Measurements from ENCODE around the gene RHBDL1.
A peak's percentile ranks its signal among the peaks of the same experiment; 100 is the strongest.

RHBDL1 gene

DNA sequence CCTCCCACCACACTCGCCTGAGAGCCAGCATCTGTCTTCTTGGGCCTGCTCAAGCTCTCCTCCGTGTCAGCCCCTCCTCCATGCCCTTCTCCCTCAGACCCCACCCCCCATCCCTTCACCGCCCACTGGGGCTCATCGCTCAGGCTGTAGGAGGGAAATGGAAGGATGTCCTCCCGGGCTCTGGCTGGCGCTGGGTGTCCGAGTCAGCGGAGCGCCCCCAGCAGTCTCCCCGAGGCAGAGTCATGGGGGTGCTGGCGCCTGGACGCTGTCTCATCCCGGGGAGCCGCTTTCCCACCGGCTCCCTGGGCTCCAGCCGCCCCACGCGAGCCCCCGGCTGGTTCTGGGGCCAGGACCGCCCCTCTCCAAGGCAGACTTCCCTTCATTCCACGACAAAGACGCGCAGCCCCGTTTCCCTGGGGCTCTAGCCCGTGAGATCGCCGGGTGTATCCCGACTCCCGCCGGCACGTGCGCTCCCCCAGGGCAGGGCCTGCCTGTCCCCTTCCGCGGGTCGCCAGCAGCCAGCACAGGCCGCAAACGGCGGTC lies 45.0 kb downstream of the RHBDL1 start:
- peak overlapping the region; percentile 92 for H3K4me3 ChIP-seq (ENCODE audit: low read depth, low read length)
- TF ChIP-seq, protein P1, sequence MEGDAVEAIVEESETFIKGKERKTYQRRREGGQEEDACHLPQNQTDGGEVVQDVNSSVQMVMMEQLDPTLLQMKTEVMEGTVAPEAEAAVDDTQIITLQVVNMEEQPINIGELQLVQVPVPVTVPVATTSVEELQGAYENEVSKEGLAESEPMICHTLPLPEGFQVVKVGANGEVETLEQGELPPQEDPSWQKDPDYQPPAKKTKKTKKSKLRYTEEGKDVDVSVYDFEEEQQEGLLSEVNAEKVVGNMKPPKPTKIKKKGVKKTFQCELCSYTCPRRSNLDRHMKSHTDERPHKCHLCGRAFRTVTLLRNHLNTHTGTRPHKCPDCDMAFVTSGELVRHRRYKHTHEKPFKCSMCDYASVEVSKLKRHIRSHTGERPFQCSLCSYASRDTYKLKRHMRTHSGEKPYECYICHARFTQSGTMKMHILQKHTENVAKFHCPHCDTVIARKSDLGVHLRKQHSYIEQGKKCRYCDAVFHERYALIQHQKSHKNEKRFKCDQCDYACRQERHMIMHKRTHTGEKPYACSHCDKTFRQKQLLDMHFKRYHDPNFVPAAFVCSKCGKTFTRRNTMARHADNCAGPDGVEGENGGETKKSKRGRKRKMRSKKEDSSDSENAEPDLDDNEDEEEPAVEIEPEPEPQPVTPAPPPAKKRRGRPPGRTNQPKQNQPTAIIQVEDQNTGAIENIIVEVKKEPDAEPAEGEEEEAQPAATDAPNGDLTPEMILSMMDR (IDR thresholded peaks at IDR 0.05; ENCODE audit: borderline replicate concordance, insufficient read depth, low read depth, low read length), result peak; percentile 38; the same call in 1 of the 2 replicates

DNA sequence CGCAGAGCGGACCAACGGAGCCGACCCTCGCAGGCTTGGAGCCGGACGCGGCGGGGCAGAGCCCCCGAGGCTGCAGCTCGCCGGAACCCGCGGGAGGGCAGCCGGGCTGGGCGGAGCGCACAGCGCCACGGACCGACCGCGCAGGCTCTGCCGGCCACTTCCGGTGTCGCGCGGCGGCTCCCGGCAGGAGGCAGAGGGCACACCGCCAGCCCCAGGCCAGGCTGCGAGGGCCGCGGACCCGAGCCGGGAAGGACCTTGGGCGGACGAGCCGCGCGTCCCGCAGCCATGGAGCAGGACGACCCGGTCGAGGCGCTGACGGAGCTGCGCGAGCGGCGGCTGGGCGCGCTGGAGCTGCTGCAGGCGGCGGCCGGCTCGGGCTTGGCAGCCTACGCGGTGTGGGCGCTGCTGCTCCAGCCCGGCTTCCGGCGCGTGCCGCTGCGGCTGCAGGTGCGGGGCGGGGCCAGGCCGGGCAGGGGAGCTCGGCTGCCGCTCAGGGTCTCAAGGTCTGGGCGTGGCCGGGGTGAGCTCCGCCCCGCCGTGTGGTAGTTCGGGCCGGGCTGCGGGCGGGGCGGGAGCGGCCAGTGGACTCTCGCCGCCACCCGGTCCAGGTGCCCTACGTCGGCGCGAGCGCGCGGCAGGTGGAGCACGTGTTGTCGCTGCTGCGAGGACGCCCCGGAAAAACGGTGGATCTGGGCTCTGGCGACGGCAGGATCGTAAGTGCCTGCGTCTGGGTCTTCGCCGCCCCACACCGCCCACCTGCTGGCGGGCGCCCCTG lies 45.7 kb downstream of the RHBDL1 start, which contains the start of gene ANTKMT:
ANTKMT (plus strand) TSS at position 157 of the 775 bp plus-strand sequence; CDS start at position 286, 129 bp downstream.
- peak within 1 kb of the TSS; percentile 92 for H3K4me3 ChIP-seq (ENCODE audit: low read depth, low read length)
- TF ChIP-seq, protein P1 (IDR thresholded peaks at IDR 0.05; ENCODE audit: borderline replicate concordance, insufficient read depth, low read depth, low read length), result 0 out of 2 replicates have a peak, but pooled peaks have one; percentile 2

DNA sequence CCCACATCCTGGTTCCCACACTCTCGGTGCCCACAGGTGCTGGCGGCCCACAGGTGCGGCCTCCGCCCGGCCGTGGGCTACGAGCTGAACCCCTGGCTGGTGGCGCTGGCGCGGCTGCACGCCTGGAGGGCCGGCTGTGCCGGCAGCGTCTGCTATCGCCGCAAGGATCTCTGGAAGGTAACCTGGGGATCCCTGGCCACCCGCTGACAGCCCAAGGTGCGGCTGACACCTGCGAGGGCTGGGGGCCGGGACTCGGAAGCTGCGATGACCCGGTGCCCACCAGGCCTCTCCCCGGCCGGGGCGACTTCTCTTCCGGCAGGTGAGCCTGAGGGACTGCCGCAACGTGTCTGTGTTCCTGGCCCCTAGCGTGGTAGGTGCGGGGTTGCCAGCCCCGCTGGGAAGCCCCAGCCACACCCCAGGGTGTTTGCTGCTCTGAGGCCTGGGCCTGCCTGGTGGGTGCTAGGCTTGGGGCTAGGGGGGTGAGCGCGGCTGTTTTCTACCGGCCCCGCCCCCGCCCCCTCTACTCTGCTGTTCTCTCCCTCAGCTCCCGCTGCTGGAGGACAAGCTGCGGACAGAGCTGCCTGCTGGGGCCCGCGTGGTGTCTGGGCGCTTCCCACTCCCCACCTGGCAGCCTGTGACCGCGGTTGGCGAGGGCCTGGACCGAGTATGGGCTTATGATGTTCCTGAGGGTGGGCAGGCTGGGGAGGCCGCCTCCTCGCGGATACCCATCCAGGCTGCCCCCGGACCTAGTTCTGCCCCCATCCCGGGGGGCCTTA lies 46.5 kb downstream of the RHBDL1 start:
- TF ChIP-seq, protein P1 (IDR thresholded peaks at IDR 0.05; ENCODE audit: borderline replicate concordance, insufficient read depth, low read depth, low read length), result no peak
- H3K4me3 ChIP-seq (ENCODE audit: low read depth, low read length), result peak overlapping the region; percentile 92

DNA sequence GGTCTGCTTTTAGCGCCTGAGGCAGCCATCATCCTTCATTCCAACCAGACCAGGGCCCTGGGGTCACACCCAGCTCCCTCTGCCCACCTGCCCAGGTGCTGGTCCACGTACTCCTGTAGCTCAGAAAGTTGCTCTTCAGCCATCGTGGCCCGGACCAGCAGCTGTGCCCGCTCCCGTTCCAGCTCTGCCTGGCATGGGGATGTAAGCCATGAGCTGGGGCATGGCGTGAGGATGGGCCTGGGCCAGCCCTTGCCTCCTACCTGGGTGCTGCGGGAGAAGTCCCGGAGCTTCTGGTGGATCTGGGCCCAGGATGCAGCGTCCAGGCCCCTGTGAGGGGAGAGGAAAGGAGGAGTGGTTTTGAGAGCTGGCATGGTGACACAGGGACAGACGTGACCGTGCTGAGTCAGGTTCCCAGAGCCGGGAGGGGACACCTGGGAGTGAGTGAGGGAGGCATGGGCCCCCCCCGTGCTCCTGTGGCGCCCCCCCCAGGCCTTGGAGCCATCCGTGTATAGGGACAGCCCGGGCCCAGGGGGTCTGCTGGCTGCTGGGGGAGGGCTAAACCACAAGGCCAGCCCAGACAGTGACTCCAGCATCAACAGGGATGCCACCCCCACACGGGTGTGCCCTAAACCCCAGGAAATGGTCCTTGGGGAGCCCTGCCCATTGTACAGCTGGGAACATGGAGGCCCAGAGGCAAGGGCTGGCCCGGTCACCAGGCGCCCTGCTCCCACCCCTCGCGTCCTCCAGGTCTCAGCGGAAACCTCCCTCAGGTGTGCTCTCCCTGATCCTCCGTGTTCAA lies 47.6 kb downstream of the RHBDL1 start:
- H3K4me3 ChIP-seq (ENCODE audit: low read depth, low read length), result no peak overlapping the region
- TF ChIP-seq, protein P1 (IDR thresholded peaks at IDR 0.05; ENCODE audit: borderline replicate concordance, insufficient read depth, low read depth, low read length), result no peak

DNA sequence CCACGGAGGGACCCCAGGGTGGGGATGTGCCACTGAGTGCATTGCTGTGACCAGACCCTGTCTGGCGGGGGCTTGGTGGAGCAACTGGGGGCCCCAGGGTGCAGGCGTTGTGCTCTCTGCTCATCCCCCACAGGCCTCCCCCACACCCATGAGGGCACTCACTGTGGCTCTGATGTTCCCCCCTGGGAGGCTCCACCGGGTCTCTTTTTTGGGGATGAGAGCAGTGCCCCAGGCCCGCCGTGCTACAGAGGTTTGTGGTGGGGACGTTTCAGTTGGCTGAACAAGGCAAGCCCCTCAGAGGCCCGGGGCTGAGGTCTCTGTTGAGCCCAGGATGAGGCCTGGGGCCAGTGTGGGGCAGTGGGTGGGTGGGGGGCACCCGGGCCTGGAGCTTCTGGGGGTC lies 48.2 kb downstream of the RHBDL1 start:
- no peak overlapping the region for H3K4me3 ChIP-seq (ENCODE audit: low read depth, low read length)
- TF ChIP-seq, protein P1 (IDR thresholded peaks at IDR 0.05; ENCODE audit: borderline replicate concordance, insufficient read depth, low read depth, low read length), result no peak

DNA sequence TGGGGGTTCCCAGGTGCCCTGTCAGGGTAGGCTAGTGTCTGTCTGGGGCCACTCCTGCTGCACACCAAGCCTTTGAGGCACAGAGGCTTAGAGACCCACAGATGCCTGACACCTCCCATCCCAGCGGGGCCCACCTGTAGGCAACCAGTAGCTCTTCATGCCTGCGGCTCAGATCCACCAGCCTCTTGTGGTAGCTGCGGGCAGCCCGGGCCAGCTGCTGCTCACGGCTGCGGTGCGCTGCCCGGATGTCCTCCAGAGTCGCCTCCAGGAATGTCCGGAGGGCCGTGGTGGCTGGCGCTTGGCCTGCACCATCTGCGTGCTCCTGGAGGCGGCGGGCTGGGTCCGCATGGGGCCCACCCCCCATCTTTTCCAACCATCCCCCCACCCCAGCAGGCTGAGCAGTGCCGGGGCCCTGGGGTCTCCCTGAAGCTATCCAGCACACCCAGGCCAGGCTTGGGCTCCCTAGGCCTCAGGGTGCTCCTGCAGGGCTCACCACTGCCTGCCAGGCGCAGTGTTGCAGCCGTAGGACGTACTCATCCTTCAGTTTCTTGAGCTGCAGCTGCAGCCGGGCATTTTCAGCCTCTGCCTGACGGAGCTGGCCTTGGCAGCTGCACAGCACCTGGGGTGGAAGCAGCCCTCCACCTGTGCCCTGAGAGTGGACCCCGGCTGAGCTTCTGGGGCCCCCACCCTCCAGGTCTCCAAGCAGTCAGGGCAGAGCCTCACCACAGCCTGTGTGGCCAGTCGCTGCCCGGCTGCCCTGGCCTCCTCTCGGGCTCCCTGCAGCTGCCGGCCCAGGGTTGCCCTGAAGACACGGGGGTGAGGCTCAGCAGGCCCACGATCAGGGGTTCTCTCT lies 48.9 kb downstream of the RHBDL1 start:
- H3K4me3 ChIP-seq (ENCODE audit: low read depth, low read length), result no peak overlapping the region
- TF ChIP-seq, protein P1 (IDR thresholded peaks at IDR 0.05; ENCODE audit: borderline replicate concordance, insufficient read depth, low read depth, low read length), result no peak
